ENCODE measurements around the gene TFDP2. TPM values are rescaled to one million over a fixed set of nuclear protein-coding genes. Genes with fewer than 3 reads are reported as not detected.

Gene TFDP2
- total RNA-seq, 1 experiment from 2014 or later, result 55.4 TPM

DNA sequence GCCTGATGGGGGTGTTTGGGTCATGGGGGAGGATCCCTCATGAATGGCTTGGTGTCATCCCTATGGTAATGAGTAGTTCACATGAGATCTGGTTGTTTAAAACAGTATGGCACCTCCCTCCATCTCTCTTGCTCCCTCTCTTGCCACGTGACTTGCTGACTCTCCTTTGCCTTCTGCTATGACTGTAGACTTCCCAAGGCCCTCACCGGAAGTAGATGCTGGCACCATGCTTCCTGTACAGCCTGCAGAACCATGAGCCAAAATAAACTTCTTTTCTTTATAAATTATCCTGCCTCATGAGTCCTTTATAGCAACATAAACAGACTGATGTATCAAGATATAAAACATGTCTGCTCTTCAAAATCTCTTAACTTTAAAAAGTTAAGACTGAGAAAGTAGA is 96.1 kb downstream of the TFDP2 start:
- ChIA-PET POLR2A (no interaction called here), RAD21 (ENCODE audit: low non-redundant PET in 1 of 2, low total read pairs in 2 of 2, uncharacterized antibody in 2 of 2, unreplicated experiment in 2 of 2) (no interaction called here), CTCF (no interaction called here)
- Histone ChIP-seq H3K4me3 (replicated peaks in 1 of 2; ENCODE audit: low read depth in 1 of 2, low read length in 2 of 2) (no peak overlapping the region), H3K27me3 (ENCODE audit: insufficient read depth, low read length) (no peaks in the 10 kb centered on the region), H4K20me1 (ENCODE audit: insufficient read depth) (no peaks in the 10 kb centered on the region), H3K27ac (ENCODE audit: low read depth, low read length) (no peak overlapping the region), H3K9me3 (ENCODE audit: control insufficient read depth in 1 of 2, insufficient read depth in 1 of 2, low read depth in 1 of 2, low read length in 2 of 2) (no peaks in the 10 kb centered on the region), H3K9ac (ENCODE audit: low read length) (no peak overlapping the region), H3K79me2 (ENCODE audit: insufficient read depth, low read length) (no peaks in the 10 kb centered on the region), H3K9me2 (ENCODE audit: insufficient read depth) (no peaks in the 10 kb centered on the region), H3K36me3 (ENCODE audit: control insufficient read depth in 1 of 2, insufficient read depth in 2 of 2, low read length in 2 of 2) (no peaks in the 10 kb centered on the region), H3K4me2 (ENCODE audit: low read length) (no peak overlapping the region), H3K4me1 (ENCODE audit: control insufficient read depth in 1 of 2, insufficient read depth in 2 of 2, low read length in 2 of 2) (no peaks in the 10 kb centered on the region), H2AFZ (ENCODE audit: low read depth, low read length, poor library complexity, severe bottlenecking) (no peak overlapping the region)
- intact Hi-C loops (cut with micrococcal nuclease), result no loop called here
- BruUV-seq (replicated peaks), result no TSS peak
- DNase-seq (ENCODE audit: low read depth, low spot score), result no peak
- TF ChIP-seq SP1 (IDR thresholded peaks at IDR 0.05; ENCODE audit: low read depth) (no peak), YY1 (IDR thresholded peaks at IDR 0.05; ENCODE audit: extremely low read depth, insufficient replicate concordance, low read depth, low read length) (no peak)
- ATAC-seq, result no peak

DNA sequence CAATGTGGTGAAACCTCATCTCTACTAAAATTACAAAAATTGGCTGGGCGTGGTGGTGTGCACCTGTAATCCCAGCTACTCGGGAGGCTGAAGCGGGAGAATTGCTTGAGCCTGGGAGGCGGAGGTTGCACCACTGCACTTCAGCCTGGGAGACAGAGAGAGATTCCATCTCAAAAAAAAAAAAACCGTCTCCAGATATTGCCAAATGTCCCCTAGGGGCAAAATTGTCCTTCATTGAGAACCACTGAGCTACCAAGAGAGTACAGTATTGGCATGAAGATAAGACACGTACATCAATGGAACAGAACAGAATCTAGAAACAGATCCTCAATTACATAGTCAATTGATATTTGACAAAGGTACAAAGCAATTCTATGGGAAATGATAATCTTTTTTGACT is 98.0 kb downstream of the TFDP2 start:
- Histone ChIP-seq H3K27me3 (ENCODE audit: insufficient read depth, low read length) (no peaks in the 10 kb centered on the region), H3K4me3 (replicated peaks in 1 of 2; ENCODE audit: low read depth in 1 of 2, low read length in 2 of 2) (no peak overlapping the region), H3K27ac (ENCODE audit: low read depth, low read length) (no peak overlapping the region), H3K9ac (ENCODE audit: low read length) (no peak overlapping the region), H3K79me2 (ENCODE audit: insufficient read depth, low read length) (no peaks in the 10 kb centered on the region), H2AFZ (ENCODE audit: low read depth, low read length, poor library complexity, severe bottlenecking) (no peak overlapping the region), H4K20me1 (ENCODE audit: insufficient read depth) (no peaks in the 10 kb centered on the region), H3K9me3 (ENCODE audit: control insufficient read depth in 1 of 2, insufficient read depth in 1 of 2, low read depth in 1 of 2, low read length in 2 of 2) (no peaks in the 10 kb centered on the region), H3K4me2 (ENCODE audit: low read length) (no peak overlapping the region), H3K4me1 (ENCODE audit: control insufficient read depth in 1 of 2, insufficient read depth in 2 of 2, low read length in 2 of 2) (no peaks in the 10 kb centered on the region), H3K36me3 (ENCODE audit: control insufficient read depth in 1 of 2, insufficient read depth in 2 of 2, low read length in 2 of 2) (no peaks in the 10 kb centered on the region), H3K9me2 (ENCODE audit: insufficient read depth) (0 out of 2 replicates have a peak, but pooled peaks cover 2% of the 10 kb centered on the region)
- POLR2A ChIA-PET, result no interaction called here
- no TSS peak for BruUV-seq (replicated peaks)
- intact Hi-C loops (cut with micrococcal nuclease), result no loop called here
- TF ChIP-seq JUND (IDR thresholded peaks at IDR 0.05) (no peak), CBX3 (IDR thresholded peaks at IDR 0.05; ENCODE audit: low read depth) (no peak), YY1 (IDR thresholded peaks at IDR 0.05; ENCODE audit: extremely low read depth, insufficient replicate concordance, low read depth, low read length) (no peak), EZH2phosphoT487 (IDR thresholded peaks at IDR 0.05; ENCODE audit: borderline replicate concordance) (no peak), ZNF274 (IDR thresholded peaks at IDR 0.05; ENCODE audit: low read depth, low read length) (no peak), SIN3A (IDR thresholded peaks at IDR 0.05; ENCODE audit: low read depth) (no peak), TCF7L2 (IDR thresholded peaks at IDR 0.05; ENCODE audit: borderline replicate concordance, extremely low read depth, insufficient read depth, insufficient read length) (no peak), EZH2 (IDR thresholded peaks at IDR 0.05) (no peak), ELF1 (IDR thresholded peaks at IDR 0.05; ENCODE audit: borderline replicate concordance, low read depth) (no peak), POLR2A (IDR thresholded peaks at IDR 0.05; ENCODE audit: borderline replicate concordance, extremely low read depth, insufficient read depth, insufficient read length) (no peak), EGR1 (IDR thresholded peaks at IDR 0.05; ENCODE audit: low read depth) (no peak), SP1 (IDR thresholded peaks at IDR 0.05; ENCODE audit: low read depth) (no peak)
- TF ChIP-seq, protein P1, sequence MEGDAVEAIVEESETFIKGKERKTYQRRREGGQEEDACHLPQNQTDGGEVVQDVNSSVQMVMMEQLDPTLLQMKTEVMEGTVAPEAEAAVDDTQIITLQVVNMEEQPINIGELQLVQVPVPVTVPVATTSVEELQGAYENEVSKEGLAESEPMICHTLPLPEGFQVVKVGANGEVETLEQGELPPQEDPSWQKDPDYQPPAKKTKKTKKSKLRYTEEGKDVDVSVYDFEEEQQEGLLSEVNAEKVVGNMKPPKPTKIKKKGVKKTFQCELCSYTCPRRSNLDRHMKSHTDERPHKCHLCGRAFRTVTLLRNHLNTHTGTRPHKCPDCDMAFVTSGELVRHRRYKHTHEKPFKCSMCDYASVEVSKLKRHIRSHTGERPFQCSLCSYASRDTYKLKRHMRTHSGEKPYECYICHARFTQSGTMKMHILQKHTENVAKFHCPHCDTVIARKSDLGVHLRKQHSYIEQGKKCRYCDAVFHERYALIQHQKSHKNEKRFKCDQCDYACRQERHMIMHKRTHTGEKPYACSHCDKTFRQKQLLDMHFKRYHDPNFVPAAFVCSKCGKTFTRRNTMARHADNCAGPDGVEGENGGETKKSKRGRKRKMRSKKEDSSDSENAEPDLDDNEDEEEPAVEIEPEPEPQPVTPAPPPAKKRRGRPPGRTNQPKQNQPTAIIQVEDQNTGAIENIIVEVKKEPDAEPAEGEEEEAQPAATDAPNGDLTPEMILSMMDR (IDR thresholded peaks at IDR 0.05 in 2 of 3, conservative IDR thresholded peaks at IDR 0.05 in 1 of 3; ENCODE audit: borderline replicate concordance in 1 of 3, insufficient read depth in 1 of 3, low read depth in 2 of 3, low read length in 2 of 3), result no peak
- TF ChIP-seq, protein P2, sequence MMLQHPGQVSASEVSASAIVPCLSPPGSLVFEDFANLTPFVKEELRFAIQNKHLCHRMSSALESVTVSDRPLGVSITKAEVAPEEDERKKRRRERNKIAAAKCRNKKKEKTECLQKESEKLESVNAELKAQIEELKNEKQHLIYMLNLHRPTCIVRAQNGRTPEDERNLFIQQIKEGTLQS (IDR thresholded peaks at IDR 0.05), result no peak
- TF ChIP-seq, protein P3, sequence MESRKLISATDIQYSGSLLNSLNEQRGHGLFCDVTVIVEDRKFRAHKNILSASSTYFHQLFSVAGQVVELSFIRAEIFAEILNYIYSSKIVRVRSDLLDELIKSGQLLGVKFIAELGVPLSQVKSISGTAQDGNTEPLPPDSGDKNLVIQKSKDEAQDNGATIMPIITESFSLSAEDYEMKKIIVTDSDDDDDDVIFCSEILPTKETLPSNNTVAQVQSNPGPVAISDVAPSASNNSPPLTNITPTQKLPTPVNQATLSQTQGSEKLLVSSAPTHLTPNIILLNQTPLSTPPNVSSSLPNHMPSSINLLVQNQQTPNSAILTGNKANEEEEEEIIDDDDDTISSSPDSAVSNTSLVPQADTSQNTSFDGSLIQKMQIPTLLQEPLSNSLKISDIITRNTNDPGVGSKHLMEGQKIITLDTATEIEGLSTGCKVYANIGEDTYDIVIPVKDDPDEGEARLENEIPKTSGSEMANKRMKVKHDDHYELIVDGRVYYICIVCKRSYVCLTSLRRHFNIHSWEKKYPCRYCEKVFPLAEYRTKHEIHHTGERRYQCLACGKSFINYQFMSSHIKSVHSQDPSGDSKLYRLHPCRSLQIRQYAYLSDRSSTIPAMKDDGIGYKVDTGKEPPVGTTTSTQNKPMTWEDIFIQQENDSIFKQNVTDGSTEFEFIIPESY (IDR thresholded peaks at IDR 0.05; ENCODE audit: extremely low read depth, insufficient replicate concordance, low read length), result no peak
- RAD21 ChIA-PET (ENCODE audit: low non-redundant PET in 1 of 2, low total read pairs in 2 of 2, uncharacterized antibody in 2 of 2, unreplicated experiment in 2 of 2), result no interaction called here
- CTCF ChIA-PET, result no interaction called here
- DNase-seq (ENCODE audit: low read depth, low spot score) (no peak), ATAC-seq (no peak)

Measured in HCT116 (cell line).